Transverse colon (tissue), 4 donors: ENCODE measurements around the gene INPPL1. TPM values are rescaled to one million over a fixed set of nuclear protein-coding genes. Genes with fewer than 3 reads are reported as not detected.
A peak's percentile ranks its signal among the peaks of the same experiment; 100 is the strongest.

ENCODE experiments used
- DNase-seq: peaks from one replicate; pipeline ENCODE4 v3.0.0-alpha.2; 2019
- H3K27ac ChIP-seq, 4 donors: fragments of 200-600 bp; sonication (generic); 2 replicates each; pipeline ENCODE4 v1.5.1; 2016 to 2018; ENCODE audit warnings: inconsistent platforms in 4 of 4
- H3K27me3 ChIP-seq: fragments of 200-600 bp; sonication (generic); 2 replicates; pipeline ENCODE4 v1.5.1; 2017; ENCODE audit warnings: inconsistent platforms
- H3K36me3 ChIP-seq, 4 donors: fragments of 200-600 bp; sonication (generic); 2 replicates each; pipeline ENCODE4 v1.5.1; 2017 to 2019; ENCODE audit warnings: inconsistent platforms in 4 of 4
- H3K4me1 ChIP-seq, 4 donors: fragments of 200-600 bp; sonication (generic); 2 replicates each; pipeline ENCODE4 v1.5.1; 2017 to 2020; ENCODE audit warnings: inconsistent platforms in 4 of 4
- H3K4me3 ChIP-seq, 4 donors: fragments of 200-600 bp; sonication (generic); 1 replicate in 1 of 4; 2 replicates in 3 of 4; pipeline versions ENCODE4 v1.5.1 to v1.6.1; 2017 to 2019; ENCODE audit warnings: inconsistent platforms in 4 of 4
- H3K9me3 ChIP-seq, 2 donors: fragments of 200-600 bp; sonication (generic); 2 replicates each; pipeline ENCODE4 v1.5.1; 2017 to 2019; ENCODE audit warnings: inconsistent platforms in 2 of 2
- EP300 ChIP-seq: sonication (generic); formaldehyde crosslinking; IDR thresholded peaks from one replicate; pipeline ENCODE4 v1.6.1; 2017; ENCODE audit warnings: antibody characterized with exemption, low read depth
- POLR2A ChIP-seq: fragments of 450-650 bp; IDR thresholded peaks from one replicate; pipeline ENCODE4 v1.6.1; 2016; ENCODE audit warnings: antibody characterized with exemption, mild to moderate bottlenecking, moderate library complexity
- POLR2AphosphoS5 ChIP-seq, 3 donors: sonication (generic); formaldehyde crosslinking; IDR thresholded peaks; one replicate each; pipeline ENCODE4 v1.6.1; 2016; ENCODE audit warnings: antibody characterized with exemption in 3 of 3
- WGBS, 2 donors: methylation state at CpG; one replicate each; pipeline ENCODE4 v1.1.5; 2018; ENCODE audit warnings: low coverage in 1 of 2; 5-methylcytosine and 5-hydroxymethylcytosine counted together
- in situ Hi-C, 4 donors: fragments of 200-750 bp; cut with MboI; loops; one replicate each; pipeline versions ENCODE4 v1.15.0 to v1.15.1; 2017; ENCODE audit warnings: low sequenced_read_pairs in 3 of 4, low pct_ligation_motif_present in 1 of 4, low pct_unique_long_range_greater_than_20kb in 1 of 4
- intact Hi-C: fragments of 100-400 bp; cut with DNase I; formaldehyde crosslinking; loops from one replicate; pipeline ENCODE4 v1.15.1; 2023; ENCODE audit warnings: low total_unique reads
- total RNA-seq, 4 donors: library from RNA; depleted of rRNA; stranded (reverse); fragments of >200 nt; gene quantifications; one replicate each; pipeline ENCODE4 v1.1.0, GENCODE V29; 2016
- TF ChIP-seq, protein P1 (sequence below), 5 experiments: fragments of 200-600 bp in 3 of 5; fragments of 450-650 bp in 2 of 5; sonication (generic) in 3 of 5; IDR thresholded peaks; 1 replicate in 2 of 5; 2 replicates in 3 of 5; pipeline ENCODE4 v1.5.1; 2016 to 2017; ENCODE audit warnings: antibody characterized with exemption in 5 of 5, inconsistent platforms in 3 of 5, mild to moderate bottlenecking in 2 of 5, moderate library complexity in 1 of 5

Gene INPPL1
- total RNA-seq, 4 donors from 2014 or later = 92.8 to 388 (median 157) TPM

DNA sequence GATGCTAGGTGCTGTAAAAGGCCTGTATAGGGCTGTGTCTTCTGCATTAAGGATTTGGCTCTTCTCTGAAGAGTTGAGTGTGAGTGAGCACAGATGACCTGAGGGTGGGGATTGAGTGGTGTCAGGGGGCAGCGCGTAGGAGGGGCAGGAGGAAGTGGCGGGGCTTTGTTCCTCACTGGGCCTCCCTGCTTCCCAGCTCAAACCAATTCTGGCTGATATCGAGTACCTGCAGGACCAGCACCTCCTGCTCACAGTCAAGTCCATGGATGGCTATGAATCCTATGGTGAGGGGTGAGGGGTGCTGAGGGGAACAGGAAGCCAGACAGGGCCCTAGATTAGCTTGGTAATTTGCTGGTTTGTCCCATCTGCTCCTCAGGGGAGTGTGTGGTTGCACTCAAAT lies 10.4 kb downstream of the INPPL1 start:
- Histone ChIP-seq H3K4me3 (no peak overlapping the region), H3K4me1 (peaks cover 8 to 33% (median 28%) of the 10 kb centered on the region in 4 donors), H3K27me3 (peaks cover under 1% of the 10 kb centered on the region), H3K27ac (no peak overlapping the region), H3K36me3 (peaks cover 0 to 55% (median 14%) of the 10 kb centered on the region in 4 donors), H3K9me3 (no peaks in the 10 kb centered on the region)
- WGBS, 2 donors = 90% methylated on average over 4 of the region's 4 CpGs; no CpG with 5 or more reads in 1 of the 2 donors
- no peak for DNase-seq
- intact Hi-C loops = no loop called here
- in situ Hi-C loops = no loop called here
- TF ChIP-seq POLR2AphosphoS5 (IDR thresholded peaks at IDR 0.05) (no peak), EP300 (no peak), POLR2A (no peak)
- TF ChIP-seq, protein P1, sequence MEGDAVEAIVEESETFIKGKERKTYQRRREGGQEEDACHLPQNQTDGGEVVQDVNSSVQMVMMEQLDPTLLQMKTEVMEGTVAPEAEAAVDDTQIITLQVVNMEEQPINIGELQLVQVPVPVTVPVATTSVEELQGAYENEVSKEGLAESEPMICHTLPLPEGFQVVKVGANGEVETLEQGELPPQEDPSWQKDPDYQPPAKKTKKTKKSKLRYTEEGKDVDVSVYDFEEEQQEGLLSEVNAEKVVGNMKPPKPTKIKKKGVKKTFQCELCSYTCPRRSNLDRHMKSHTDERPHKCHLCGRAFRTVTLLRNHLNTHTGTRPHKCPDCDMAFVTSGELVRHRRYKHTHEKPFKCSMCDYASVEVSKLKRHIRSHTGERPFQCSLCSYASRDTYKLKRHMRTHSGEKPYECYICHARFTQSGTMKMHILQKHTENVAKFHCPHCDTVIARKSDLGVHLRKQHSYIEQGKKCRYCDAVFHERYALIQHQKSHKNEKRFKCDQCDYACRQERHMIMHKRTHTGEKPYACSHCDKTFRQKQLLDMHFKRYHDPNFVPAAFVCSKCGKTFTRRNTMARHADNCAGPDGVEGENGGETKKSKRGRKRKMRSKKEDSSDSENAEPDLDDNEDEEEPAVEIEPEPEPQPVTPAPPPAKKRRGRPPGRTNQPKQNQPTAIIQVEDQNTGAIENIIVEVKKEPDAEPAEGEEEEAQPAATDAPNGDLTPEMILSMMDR (IDR thresholded peaks at IDR 0.05) = no peak

DNA sequence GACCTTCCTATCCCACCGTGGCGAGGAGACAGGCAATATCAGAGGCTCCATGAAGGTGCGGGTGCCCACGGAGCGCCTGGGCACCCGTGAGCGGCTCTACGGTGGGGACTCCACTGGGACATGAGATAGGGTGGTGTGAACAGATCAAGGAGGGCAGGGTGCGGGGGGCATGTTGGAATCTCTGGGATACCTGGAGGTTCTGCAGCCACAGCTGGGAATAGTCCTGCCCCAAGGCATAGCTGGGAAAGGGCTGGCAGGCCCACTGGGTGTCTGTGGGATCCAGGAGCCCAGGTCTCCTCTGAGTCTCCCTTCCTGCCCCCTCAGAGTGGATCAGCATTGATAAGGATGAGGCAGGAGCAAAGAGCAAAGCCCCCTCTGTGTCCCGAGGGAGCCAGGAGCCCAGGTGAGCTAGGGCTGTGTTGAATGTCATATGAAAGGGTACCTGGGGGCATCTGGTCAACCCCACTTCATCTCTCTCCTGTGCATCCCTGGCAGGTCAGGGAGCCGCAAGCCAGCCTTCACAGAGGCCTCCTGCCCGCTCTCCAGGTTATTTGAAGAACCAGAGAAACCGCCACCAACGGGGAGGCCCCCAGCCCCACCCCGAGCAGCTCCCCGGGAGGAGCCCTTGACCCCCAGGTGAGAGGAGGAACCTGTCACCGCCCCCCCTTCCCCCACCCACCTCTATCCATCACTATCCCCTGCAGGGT lies 10.9 kb downstream of the INPPL1 start:
- H3K4me3 ChIP-seq = no peak overlapping the region
- peaks cover 6% of the 10 kb centered on the region for H3K27me3 ChIP-seq
- no peak for TF ChIP-seq POLR2AphosphoS5 (IDR thresholded peaks at IDR 0.05)
- TF ChIP-seq EP300 = no peak
- TF ChIP-seq, protein P1 (IDR thresholded peaks at IDR 0.05) = no peak
- TF ChIP-seq POLR2A = no peak
- DNase-seq = no peak
- 95% methylated on average over 8 of the region's 17 CpGs; no CpG with 5 or more reads in 1 of the 2 donors for WGBS, 2 donors
- H3K9me3 ChIP-seq = no peaks in the 10 kb centered on the region
- peak overlapping the region in 2 of 4 donors; percentile 15 to 34 for H3K27ac ChIP-seq
- H3K36me3 ChIP-seq = peaks cover 0 to 51% (median 14%) of the 10 kb centered on the region in 4 donors
- H3K4me1 ChIP-seq = peaks cover 8 to 39% (median 34%) of the 10 kb centered on the region in 4 donors
- in situ Hi-C loops (no loop called here), intact Hi-C loops (no loop called here)

DNA sequence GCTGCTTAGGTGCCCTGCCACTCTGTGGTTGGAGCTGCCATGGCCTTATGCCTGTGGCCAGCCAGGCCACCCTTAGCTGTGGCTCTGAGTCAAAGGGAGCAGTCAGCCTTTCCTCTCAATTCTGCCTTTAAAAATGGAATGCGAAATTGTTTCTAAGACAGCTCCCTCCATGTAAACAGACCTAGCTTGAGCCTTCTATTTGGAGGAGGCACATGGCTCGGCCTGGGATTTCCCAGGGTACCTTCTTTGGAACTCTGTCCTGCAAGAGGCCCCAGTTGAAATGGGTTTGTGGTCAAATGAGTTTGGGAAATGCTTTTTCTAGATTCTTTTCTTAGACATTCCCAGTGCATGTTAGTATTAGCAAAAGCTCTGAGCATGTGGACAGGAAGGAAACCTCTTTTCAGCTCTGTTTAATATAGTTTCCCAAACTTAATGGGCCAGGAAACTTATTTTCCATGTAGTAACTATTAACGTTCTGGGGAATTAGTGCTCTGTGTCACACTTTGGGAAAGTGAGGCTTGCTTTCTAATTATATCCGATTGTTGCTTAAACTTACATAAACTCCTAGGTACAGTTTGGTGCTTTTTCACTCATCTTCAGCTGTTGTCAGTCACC lies 11.6 kb downstream of the INPPL1 start:
- 62 to 63% methylated on average over 2 to 4 of the region's 4 CpGs for WGBS, 2 donors

DNA sequence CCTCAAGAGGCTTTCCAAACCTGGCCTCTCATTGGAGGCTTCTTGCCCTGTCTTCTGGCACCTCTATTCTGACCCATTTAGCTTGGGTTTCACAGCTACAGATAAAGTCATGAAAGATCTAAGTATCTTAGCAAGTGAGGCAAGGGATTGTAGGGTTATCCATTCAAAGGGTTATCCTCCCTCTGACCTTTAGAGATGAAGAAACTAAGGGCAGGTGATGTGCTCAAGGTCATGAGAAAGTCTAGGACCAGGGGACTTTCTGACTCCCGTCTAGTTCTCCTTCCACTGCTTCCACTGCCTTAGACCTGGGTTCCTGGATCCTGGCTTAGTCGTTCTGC lies 12.2 kb downstream of the INPPL1 start:
- Histone ChIP-seq H3K4me1 (peaks cover 8 to 44% (median 40%) of the 10 kb centered on the region in 4 donors), H3K9me3 (no peaks in the 10 kb centered on the region), H3K27me3 (peaks cover 19% of the 10 kb centered on the region), H3K27ac (peak overlapping the region in 2 of 4 donors; percentile 15 to 67), H3K4me3 (no peak overlapping the region), H3K36me3 (peaks cover 0 to 39% (median 9%) of the 10 kb centered on the region in 4 donors)
- TF ChIP-seq, protein P1 (IDR thresholded peaks at IDR 0.05) = no peak
- TF ChIP-seq POLR2A (no peak), EP300 (no peak), POLR2AphosphoS5 (IDR thresholded peaks at IDR 0.05) (no peak)
- intact Hi-C loops = no loop called here
- WGBS, 2 donors = 82% methylated on average over 2 of the region's 2 CpGs; no CpG with 5 or more reads in 1 of the 2 donors
- DNase-seq = no peak
- in situ Hi-C loops = no loop called here

More for the DNA sequence above, 11.6 kb downstream of the INPPL1 start:
- peaks cover 8 to 44% (median 40%) of the 10 kb centered on the region in 4 donors for H3K4me1 ChIP-seq
- H3K36me3 ChIP-seq = peaks cover 0 to 44% (median 12%) of the 10 kb centered on the region in 4 donors
- TF ChIP-seq EP300 (no peak), POLR2A (no peak), POLR2AphosphoS5 (IDR thresholded peaks at IDR 0.05) (no peak)
- TF ChIP-seq, protein P1 (IDR thresholded peaks at IDR 0.05) = no peak
- H3K27me3 ChIP-seq = peaks cover 13% of the 10 kb centered on the region
- peak overlapping the region in 3 of 4 donors; percentile 15 to 34 (median 15) for H3K27ac ChIP-seq
- no peak for DNase-seq
- H3K9me3 ChIP-seq = no peaks in the 10 kb centered on the region
- intact Hi-C loops (no loop called here), in situ Hi-C loops (no loop called here)
- H3K4me3 ChIP-seq = no peak overlapping the region
